SU-DHL-6 (cell line): ENCODE results near the gene PRPF39.

ENCODE experiments used
- H2AFZ ChIP-seq: fragments of 200-600 bp; sonication (generic); 2 replicates; pipeline ENCODE4 v1.6.1; 2014; ENCODE audit warnings: low read depth, mild to moderate bottlenecking, moderate library complexity, mixed read lengths, antibody characterized with exemption, low read length; ENCODE audit not compliant: severe bottlenecking
- H3F3A ChIP-seq: fragments of 200-600 bp; shearing (Covaris generic); 2 replicates; pipeline ENCODE4 v1.6.0; 2016; ENCODE audit warnings: antibody characterized with exemption, mild to moderate bottlenecking; ENCODE audit not compliant: insufficient read depth
- H3K27ac ChIP-seq: fragments of 200-600 bp; sonication (generic); 2 replicates; pipeline ENCODE4 v1.5.1; 2016; ENCODE audit warnings: low read depth, mild to moderate bottlenecking, low read length, moderate library complexity, mixed read lengths
- H3K27me3 ChIP-seq: fragments of 200-600 bp; sonication (generic), shearing (Covaris generic); 2 replicates; pipeline ENCODE4 v1.6.0; 2014; ENCODE audit warnings: mild to moderate bottlenecking, low read length
- H3K36me3 ChIP-seq: fragments of 200-600 bp; sonication (generic); 2 replicates; pipeline ENCODE4 v1.6.1; 2014; ENCODE audit warnings: mild to moderate bottlenecking, low read length, mixed read lengths
- H3K4me2 ChIP-seq: fragments of 300-600, 200-600 bp; shearing (Covaris generic), sonication (generic); 2 replicates; pipeline ENCODE4 v1.6.0; 2014; ENCODE audit warnings: low read length, low read depth, mild to moderate bottlenecking; ENCODE audit not compliant: poor library complexity, severe bottlenecking
- H3K4me3 ChIP-seq: fragments of 200-600 bp; sonication (generic); 2 replicates; pipeline ENCODE4 v1.5.1; 2014; ENCODE audit warnings: antibody characterized with exemption, low read length, mild to moderate bottlenecking, mixed read lengths; ENCODE audit not compliant: insufficient read depth, poor library complexity, severe bottlenecking
- H3K79me2 ChIP-seq: fragments of 200-600 bp; sonication (generic); 2 replicates; pipeline ENCODE4 v1.6.1; 2014; ENCODE audit warnings: mild to moderate bottlenecking, low read length, moderate library complexity; ENCODE audit not compliant: insufficient read depth
- H3K9ac ChIP-seq: fragments of 200-600 bp; sonication (generic); 2 replicates; pipeline ENCODE4 v1.7.0; 2014; ENCODE audit warnings: mild to moderate bottlenecking, low read length
- H3K9me2 ChIP-seq: fragments of 200-600 bp; sonication (generic); replicated peaks from 2 replicates; pipeline ENCODE4 v1.6.1; 2014; ENCODE audit warnings: low read length; ENCODE audit not compliant: insufficient read depth
- H3K9me3 ChIP-seq: fragments of 200-600 bp; sonication (generic); 2 replicates; pipeline ENCODE4 v1.6.1; 2014; ENCODE audit warnings: low read length, mixed read lengths; ENCODE audit not compliant: insufficient read depth
- H4K20me1 ChIP-seq: fragments of 200-600 bp; sonication (generic); 2 replicates; pipeline ENCODE4 v1.6.1; 2014; ENCODE audit warnings: low read depth, mild to moderate bottlenecking, antibody characterized with exemption, low read length, moderate library complexity, mixed read lengths
- CTCF ChIP-seq: fragments of 200-600 bp; sonication (generic); IDR thresholded peaks from one replicate; pipeline ENCODE4 v1.5.1; 2017; ENCODE audit warnings: antibody characterized with exemption, mild to moderate bottlenecking, low read length, moderate library complexity; ENCODE audit not compliant: insufficient read depth, poor library complexity, severe bottlenecking
- EZH2phosphoT487 ChIP-seq: fragments of 200-600 bp; sonication (generic), shearing (Covaris generic); conservative IDR thresholded peaks from 2 replicates; pipeline ENCODE4 v1.6.1; 2018; ENCODE audit warnings: mild to moderate bottlenecking, antibody characterized with exemption, low read length, moderate library complexity, mixed read lengths

The PRPF39 gene

DNA sequence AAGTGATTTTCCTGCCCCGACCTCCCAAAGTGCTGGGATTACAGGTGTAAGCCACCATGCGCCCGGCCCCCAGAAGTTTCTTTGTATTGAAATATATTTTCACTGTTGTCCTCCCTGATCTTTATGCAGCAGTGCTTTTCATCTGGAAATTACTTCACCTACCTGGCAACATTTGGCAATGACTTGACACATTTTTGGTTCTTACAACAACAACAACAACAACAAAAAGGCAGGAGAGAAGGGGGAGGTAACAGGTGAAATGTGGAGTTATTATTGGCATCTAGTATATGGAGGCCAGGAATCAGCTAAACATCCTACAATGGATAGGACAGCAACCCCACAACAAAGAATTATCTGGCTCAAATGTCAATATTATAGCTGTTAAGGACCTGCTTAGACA lies 65.7 kb downstream of the PRPF39 start:
- Histone ChIP-seq H2AFZ (no peak overlapping the region), H3K27me3 (no peaks in the 10 kb centered on the region), H3K9ac (no peak overlapping the region), H3K36me3 (peaks cover 19% of the 10 kb centered on the region; the same call in 1 of the 2 replicates), H3K79me2 (peaks cover 29% of the 10 kb centered on the region), H3K9me3 (no peaks in the 10 kb centered on the region), H3K4me3 (no peak overlapping the region), H3F3A (no peaks in the 10 kb centered on the region), H3K9me2 (no peaks in the 10 kb centered on the region), H3K4me2 (no peak overlapping the region), H3K27ac (no peak overlapping the region), H4K20me1 (no peaks in the 10 kb centered on the region)
- TF ChIP-seq CTCF (no peak), EZH2phosphoT487 (no peak)

- Histone ChIP-seq H3K27me3 (no peaks in the 10 kb centered on the region), H3K9ac (no peak overlapping the region), H3K4me2 (no peak overlapping the region), H3K9me3 (no peaks in the 10 kb centered on the region), H4K20me1 (no peaks in the 10 kb centered on the region), H3K36me3 (peaks cover 24% of the 10 kb centered on the region; the same call in 1 of the 2 replicates), H3K4me3 (no peak overlapping the region), H3K79me2 (peaks cover 20% of the 10 kb centered on the region), H3F3A (no peaks in the 10 kb centered on the region), H3K9me2 (no peaks in the 10 kb centered on the region), H2AFZ (no peak overlapping the region), H3K27ac (no peak overlapping the region)
- TF ChIP-seq EZH2phosphoT487: no peak
- TF ChIP-seq CTCF: no peak
Measured at GRCh38 chr14:45150386-45150890, 66.5 kb downstream of the PRPF39 start.

DNA sequence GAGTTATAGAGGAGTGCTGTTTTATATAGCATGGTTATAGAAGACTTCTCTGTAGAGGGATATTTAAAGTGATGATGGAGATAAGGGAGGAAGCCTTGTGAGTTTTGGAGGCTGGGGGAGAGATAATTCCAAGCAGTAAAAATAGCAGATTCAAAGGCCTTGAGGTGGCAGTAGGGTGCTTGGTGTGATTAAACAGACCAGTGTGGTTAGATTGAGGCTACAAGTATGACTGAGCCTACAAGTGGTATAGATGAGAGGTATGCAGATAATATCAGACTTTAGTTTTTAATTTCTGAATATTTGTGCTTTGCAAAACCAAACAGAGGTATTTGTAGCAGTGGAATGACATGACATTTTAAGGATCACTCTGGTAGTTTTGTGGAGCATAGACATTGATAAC lies 72.2 kb downstream of the PRPF39 start:
- H3K27ac ChIP-seq: no peak overlapping the region
- H3K9ac ChIP-seq: no peak overlapping the region
- H3K9me3 ChIP-seq: no peaks in the 10 kb centered on the region
- H3K27me3 ChIP-seq: no peaks in the 10 kb centered on the region
- no peaks in the 10 kb centered on the region for H3K9me2 ChIP-seq
- H3K4me3 ChIP-seq: no peak overlapping the region
- no peaks in the 10 kb centered on the region; the same call in 1 of the 2 replicates for H3K79me2 ChIP-seq
- TF ChIP-seq CTCF (no peak), EZH2phosphoT487 (no peak)
- no peaks in the 10 kb centered on the region; the same call in 1 of the 2 replicates for H3F3A ChIP-seq
- no peaks in the 10 kb centered on the region for H4K20me1 ChIP-seq
- H3K36me3 ChIP-seq: peaks cover 30% of the 10 kb centered on the region; the same call in 1 of the 2 replicates
- no peak overlapping the region for H3K4me2 ChIP-seq
- no peak overlapping the region for H2AFZ ChIP-seq
